ENCODE data around the gene SAMM50. TPM values are rescaled to one million over a fixed set of nuclear protein-coding genes. Genes with fewer than 3 reads are reported as not detected.
"Not testable (repeated sequence)": the region's sequence is repeated elsewhere in the genome, so short reads cannot be mapped to it uniquely, and the experiment has no call there.

SAMM50 gene
- total RNA-seq, 1 donor from 2014 or later, result 40.1 TPM

DNA sequence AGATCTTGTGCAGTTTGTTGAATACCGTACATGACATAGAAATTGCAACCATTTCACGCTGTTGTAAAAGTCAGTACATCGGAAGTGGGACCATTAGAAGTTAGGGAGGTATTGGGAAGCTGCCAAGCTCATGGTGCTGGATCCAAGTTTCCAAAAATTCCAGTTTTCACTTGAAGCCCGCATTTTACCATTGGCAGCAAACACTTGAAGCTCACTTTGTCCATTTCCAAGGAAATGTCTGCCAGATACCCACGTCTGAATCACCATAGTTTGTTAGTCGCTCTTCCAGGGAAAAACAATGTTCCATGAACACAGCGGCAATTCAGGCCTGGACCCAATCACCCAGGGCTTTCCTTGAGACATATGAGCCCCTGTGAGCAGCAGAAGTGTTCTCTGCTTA is 46.3 kb downstream of the SAMM50 start:
- no peak for DNase-seq

DNA sequence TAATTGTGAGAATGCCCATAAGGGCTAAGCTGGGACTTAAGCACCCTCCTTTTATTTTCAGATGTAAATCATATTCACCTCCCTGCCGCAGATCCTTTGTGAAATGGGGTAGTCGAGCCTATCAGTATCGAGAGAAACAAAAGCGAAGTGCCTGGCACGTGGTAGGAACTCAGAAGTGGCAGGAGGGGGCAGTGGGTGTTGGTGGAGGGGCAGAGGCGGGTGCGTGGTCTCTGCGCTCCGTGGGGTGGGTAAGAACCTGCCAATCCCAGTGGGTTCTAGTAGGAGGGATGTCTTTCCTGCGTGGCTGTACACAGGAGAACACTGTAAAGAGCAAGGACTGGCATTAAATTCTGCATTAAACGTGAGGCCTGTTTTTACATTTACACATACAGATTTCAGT is 47.1 kb downstream of the SAMM50 start:
- DNase-seq, result no peak

DNA sequence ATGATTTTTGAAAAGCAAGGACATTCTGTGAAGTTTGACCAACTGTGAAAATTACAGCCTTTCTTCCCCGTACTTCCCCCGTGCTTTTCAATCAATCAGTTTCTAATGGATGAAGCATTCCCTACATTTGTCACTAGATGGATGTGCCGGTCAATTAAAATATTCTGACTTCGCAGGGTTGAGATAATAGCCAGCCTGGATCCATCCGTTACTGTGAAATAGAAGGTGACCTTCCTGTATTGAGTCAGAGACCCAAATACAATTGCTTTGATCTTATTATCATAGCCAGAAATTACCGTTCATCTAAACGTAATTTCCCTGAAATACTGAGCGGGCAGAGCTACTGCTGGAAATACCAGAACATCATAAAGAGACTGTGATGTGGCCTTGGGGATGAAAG is 47.8 kb downstream of the SAMM50 start:
- DNase-seq, result no peak

DNA sequence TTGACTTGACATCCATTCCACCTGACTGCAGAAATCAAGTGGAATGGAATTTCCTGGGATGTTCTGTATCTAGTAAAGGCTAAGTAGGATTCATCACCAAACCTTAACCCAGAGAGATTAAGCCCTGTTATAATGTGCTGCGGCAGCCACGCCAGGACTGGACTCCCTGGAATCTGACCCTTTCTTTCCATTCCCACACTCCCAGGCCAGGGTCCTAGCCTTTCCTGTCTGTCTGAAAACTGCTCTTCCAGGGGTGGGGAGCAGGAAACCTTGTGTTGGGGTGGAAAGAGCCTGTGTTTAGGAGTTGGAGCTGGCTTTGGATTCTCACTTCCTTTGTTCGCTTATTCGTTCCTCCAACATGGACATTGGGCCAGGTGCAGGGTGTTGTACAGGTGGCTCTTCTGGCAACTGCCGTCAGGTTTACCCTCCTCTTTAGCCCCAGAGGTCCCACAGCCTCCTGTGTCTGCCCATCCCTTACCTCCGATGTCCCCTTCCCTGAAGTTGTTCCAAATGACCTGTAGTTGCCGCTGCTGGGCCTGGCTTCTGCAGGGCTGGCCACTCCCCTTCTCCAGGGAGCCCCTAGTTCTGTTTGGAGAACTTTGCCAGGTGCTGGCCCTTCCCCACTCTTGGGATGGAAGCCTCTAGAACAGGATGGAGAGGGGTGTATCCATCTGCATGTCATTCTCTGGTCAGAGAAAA is 48.3 kb downstream of the SAMM50 start:
- DNase-seq, result no peak

DNA sequence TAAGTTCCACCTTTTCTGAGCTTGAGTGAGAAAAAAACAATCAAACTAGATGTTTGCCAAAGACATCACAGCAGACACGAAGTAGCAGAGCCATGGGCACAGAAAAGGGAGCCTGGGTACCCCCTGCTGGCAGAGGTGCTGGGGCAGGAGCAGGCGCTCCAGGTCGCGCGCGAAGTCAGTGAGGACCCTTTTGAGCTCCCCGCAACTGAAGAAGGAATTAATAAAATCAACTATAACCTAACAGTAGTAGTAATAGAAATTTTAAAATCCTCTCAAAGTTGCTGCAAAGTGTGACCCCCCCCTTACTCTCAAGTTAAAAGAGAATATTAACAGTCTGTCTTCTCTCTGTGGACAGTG is 48.8 kb downstream of the SAMM50 start:
- DNase-seq, result no peak

DNA sequence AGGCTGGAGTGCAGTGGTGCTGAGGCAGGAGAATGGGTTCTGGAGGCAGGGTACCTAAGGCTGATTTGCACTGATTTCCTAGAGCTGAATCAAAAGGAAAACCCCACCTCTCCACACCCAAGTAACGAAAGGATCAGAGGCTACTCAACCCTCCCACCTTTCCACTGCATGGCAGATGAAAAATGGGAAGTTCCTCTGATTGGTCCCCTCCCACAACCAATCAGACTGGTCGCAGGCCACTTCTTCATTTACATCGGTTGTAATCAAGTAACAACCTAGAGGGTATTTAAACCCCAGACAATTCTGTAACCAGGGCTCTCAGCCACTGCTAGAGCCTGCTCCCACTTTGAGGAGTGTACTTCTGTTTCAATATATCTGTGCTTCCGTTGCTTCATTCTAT is 50.3 kb downstream of the SAMM50 start:
- no peak for DNase-seq

DNA sequence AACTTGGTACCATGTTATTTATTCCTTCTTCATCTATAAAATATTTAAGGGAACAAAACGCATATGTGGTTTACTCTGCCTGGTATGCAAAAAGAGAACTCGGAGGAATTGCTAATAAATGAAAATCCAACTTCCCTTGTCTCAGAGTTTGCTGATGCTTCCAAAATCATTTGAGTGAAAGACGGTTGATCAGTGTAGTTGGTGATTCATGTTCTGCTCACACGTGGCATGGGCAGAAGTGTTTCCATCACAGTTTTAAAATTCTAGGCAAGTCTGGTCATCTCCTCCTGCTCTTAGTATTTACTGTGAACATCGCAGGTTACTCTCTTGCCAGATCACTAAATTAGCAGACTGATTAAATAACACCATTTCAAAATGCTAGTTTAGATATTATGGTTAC is 56.9 kb downstream of the SAMM50 start:
- DNase-seq, result no peak

DNA sequence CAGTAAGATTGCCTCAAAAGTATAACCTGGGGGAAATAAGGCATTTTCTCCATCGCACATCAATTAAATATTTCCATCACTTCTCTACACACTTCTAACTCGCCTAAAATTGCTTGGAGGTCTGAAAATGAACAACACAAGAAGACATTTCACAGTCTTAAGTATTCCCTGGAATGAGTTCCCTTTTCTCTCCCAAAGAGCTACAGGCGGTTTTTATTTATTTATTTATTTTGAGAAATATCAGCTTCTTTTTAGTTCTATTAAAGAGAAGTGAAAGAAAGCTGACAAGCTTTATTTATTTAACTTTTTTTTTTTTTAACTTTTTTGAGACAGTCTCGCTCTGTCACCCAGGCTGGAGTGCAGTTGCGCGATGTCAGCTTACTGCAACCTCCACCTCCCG is 57.3 kb downstream of the SAMM50 start:
- DNase-seq, result no peak

DNA sequence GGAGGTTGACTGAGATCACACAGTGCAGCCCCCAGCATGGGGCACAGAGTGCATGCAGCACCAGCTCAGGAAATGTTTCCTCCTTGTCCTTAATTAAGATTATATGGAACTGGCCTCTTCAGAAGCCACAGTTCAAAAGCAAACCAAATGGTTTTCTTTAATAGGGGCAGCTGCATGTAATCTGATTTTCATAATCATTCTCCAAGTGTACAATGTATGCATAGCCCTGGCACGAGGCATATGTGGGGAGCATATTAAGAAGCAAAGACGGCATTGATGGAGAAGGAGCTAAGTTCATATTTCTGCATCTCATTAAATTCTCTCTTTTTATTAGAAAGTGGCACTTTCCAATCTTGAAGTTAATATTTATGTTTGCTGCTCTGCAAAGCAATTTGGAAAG is 59.0 kb downstream of the SAMM50 start:
- DNase-seq, result no peak

DNA sequence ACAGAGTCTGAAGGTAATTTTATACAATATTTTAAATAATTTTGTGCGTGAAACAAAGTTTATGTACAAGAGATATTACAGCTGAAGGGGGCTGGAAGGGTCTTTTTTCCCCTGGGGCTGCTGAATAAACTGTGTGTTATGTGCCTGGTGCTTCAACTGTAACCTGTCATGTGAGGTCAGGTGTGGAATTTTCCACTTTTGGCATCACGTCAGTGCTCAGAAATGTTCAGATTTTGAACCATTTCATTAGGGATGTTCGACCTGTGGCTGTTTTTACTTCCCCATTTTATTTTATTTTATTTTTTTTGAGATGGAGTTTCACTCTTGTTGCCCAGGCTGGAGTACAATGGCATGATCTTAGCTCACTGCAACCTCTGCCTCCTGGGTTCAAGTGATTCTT is 61.3 kb downstream of the SAMM50 start:
- not testable (repeated sequence) for DNase-seq

DNA sequence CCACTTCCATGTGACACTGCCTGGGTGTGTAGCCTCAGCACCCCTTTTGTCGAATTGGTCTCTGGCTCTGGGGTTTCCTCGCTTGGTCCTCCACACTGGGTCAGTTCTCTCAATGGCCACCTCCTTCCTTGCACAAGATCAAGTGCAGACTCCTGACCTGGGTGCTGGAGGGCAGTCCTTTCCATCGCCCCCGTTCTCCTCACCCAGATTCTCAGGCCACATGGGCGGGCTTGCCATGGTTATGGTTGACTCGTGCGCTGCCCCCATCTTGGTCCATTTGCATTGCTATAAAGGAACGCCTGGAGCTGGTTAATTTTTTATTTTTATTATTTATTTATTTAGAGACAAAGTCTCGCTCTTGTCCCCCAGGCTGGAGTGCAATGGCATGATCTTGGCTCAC is 63.4 kb downstream of the SAMM50 start:
- DNase-seq, result no peak

DNA sequence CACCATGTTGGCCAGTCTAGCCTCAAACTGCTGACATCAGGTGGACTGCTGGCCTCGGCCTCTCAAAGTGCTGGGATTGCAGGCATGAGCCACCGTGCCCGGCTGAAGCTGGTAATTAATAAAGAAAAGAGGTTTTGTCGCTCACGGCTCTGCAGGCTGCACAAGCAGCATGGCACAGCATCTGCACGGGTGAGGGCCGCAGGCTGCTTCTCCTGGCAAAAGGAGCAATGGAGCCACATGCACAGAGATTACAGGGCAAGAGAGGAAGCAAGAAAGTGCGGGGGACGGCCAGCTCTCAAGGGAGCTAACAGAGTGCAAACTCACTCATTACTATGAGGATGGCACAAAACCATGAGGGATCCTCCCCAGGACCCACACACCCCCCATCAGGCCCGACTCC is 64.2 kb downstream of the SAMM50 start:
- DNase-seq, result no peak

DNA sequence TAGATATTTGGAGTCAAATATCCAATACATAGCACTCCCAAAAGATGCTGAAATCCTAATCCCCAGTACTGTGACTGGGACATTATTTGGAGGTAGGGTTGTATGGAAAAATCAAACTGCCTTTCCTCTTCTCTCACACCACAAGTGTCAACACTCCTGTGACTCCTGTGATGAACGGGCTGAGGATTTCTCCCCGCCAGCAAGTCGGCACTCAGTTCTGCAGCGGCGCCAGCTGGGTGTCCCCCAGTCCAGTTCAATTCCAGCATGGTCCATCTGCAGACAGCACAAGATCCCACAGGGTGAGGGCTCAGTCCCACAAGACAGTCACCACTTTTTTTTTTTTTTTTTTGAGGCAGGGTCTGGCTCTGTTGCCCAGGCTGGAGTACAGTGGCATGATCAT is 64.6 kb downstream of the SAMM50 start:
- DNase-seq, result no peak

DNA sequence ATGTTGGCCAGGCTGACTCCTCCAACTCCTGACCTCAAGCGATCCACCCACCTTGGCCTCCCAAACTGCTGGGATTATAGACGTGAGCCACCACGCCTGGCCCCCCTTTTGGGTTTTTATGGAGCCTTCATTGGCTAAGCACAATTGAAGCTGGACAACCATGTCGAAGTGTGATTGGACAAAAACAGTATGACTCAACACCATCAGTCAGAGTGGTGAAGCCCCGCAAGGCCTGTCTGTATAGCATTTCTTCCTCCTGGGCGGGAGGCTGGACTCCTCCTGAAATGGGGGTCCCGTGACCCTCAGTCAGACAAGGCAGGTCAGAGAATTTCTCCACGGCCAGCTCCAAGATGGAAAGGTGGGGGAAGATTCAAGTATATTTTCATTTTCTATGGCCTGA is 65.7 kb downstream of the SAMM50 start:
- DNase-seq, result no peak

DNA sequence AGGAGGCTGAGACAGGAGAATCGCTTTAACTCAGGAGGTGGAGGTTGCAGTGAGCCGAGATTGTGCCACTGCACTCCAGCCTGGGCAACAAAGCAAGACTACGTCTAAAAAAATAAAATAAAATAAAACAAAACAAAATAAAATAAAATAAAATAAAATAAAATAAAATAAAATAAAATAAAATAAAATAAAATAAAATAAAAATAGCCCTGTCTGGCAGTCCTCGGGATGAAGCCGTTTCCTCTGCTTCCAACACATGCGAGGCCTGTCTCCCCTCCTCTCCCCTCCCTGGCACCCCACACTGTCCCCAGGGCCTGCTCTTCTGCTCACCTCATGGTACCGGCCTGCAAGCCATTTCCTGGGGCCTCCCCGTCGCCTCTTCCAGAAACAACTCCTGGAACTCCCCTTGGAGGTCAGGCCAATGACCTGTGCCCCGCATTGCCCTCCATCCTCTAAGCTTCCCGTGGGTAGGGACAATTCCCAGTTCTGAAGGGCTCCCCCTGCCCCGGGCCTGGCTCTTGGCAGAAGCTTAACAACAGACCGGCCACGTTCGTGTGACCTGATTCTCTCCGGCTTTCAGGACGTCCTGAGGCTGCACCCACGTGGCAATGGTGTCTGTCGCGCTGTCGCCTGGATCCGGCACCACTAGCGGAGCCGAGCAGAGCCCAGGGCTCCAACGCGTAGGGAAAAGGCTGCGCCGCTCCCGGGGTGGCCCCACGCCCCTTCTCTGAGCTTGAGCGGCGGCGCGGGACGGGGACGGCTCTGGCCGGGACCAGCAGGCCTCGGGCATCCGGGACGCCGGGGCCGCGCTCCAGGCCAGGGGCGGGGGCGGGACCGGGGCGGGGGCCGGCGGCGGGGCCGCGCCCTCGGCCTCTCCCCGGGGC is 68.4 kb downstream of the SAMM50 start:
- peak; percentile 19 for DNase-seq

DNA sequence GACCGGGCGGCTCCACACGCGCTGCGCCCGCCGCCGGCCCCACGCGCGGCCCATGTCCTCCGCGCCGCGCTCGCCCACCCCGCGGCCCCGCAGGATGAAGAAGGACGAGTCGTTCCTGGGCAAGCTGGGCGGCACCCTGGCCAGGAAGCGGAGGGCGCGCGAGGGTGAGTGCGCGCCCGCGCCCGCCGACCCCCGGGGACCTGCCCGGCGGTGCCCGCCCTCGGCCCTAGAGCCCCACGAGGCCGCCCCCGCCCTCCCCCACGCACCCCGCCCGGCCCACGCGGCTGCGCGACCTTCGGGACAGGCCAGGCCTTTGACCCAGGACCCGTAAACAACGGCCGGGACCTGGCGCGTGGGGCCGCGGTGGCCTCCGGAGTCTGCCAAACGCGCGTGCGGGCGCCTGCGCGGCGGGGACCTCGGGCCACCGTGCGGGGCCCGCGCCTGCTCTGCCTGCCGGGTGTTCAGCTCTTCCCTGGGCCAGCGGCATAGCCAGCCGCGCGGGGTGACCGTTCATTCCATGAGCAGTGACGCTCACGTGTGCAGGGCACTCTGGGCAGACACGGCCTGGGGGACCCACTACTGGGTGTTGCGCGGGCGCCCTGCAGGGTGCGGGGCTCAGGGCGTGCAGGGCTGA is 69.2 kb downstream of the SAMM50 start, which contains the start of gene PARVB:
TSS of gene PARVB (plus strand) at position 15 of the 634 bp plus-strand sequence. CDS start at position 53, 38 bp downstream.
- DNase-seq, result no peak

DNA sequence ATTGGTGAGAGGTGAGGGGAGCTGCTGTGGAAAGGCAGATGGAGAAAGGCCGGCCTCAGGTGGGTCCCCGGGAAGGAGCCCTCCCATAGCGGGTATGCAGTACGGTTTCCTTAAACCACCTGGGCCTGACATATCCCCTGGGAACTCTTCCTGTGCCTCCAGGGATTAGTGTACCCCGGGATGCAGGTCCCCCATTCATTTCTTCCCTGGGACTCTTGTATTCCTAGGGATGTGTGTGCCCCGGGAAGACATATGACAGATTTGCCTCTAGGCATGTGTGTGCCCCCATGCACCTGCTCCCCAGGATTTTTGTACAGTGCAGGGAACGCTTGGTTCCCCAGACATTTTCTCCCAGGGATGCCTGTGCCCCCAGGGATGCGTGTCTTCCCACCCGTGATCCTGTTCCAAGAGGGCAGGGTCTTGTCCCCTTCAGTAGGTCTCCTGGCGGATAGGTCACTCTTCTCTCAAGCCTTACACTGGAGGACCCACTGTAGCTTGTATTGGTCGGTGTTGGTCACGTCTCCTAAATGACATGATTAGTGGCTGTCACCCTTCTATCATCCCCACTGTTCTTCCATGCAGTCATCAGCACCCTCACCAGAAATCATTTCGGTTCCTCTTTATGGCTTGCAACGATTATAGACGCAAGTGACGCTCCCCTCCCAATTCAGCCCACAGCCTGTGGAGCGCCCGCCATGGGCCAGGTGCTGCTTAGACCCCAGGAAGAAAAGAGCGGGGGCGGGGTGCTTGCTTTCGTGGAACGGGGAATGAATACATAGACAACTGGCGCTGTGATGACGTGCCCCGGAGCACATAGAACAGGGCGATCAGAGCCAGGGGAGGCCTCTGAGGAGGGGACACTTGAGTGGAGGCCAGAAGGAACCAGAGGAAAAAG is 70.2 kb downstream of the SAMM50 start:
- DNase-seq, result no peak

DNA sequence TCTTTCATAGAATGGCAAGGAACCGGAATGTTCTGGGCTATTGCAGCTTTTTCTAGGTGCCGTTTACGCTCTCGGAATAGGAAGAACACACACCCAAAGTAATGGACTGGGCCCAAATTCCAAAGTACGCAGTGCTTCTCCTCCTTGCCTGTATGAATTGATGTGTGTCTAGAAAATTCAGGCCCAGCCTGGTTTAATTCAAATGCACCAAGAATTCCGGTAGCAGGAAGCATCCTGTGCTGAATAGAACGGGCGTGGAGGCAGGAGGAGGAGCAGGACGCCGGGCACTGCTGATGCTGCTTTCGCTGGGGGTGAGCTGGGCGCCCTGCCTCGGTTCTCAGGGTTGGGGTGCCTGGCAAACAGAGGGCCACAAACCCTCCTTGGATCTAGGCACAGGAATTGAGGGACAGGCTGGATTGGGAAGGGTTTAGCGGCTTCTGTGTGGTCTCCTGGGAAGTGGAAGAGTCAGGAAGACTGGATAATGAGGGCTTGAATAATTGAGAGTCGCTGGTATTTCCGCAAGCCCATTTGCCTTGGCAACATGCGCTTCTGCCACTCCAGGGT is 70.9 kb downstream of the SAMM50 start:
- no peak for DNase-seq

DNA sequence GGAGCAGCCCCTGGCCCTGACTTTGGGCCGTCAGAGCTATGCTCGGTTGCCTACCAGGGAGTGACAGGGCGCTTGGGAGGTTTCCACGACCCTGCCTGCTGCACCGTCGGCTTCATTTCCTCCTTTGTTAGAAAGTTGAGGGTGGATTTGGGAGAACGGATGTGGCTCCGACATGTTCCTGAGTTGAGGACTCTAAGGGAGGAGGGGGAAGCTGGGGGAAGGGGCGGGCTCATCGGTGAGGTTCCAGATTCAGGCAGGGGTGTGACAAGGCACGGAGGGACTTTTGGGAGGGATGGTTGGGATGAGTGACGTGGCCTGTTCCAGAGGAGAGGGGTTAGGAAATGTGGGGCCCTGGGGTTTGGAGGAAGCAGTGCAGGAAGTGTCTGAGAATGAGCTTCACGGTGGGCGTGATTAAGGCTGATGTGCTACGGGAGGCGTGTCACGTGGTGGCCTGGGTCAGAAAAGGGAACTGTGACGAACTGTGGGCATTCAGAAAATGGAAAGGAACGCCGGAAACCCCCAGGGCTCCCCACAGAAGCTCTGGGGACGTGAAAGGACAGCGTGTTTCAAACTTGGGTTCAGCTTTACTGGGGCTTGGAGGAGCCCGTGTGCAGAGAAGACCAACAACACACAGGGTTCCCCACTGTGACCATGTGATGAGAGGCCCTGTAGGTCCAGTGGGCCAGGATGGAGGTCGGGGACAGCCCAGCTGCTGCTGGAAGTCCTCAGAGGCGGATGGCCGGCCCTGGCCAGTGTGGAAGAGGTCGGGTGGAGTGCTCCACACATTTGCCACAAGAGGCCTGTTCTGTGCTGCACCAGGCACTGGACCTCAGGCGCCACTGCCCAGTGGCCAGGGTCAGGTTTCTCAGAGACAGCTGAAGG is 71.6 kb downstream of the SAMM50 start:
- DNase-seq, result peak; percentile 72

DNA sequence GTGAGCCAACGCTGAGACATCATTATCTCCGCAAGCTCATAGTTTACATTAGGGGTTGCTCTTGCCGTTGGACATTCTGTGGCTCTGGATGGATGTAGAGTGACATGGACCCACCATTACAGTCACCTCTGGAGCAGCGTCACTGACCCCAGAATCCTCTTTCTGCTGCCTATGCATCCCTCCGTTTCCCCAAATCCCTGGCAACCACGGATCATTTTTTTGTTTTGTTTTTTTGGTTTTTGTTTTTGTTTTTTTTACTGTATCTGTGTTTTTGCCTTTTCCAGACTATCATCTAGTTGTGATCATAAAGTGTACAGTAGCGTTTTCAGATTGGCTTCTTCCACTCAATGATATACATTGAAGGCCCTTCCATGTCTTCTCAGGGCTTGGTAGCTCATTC is 72.8 kb downstream of the SAMM50 start:
- no peak for DNase-seq

DNA sequence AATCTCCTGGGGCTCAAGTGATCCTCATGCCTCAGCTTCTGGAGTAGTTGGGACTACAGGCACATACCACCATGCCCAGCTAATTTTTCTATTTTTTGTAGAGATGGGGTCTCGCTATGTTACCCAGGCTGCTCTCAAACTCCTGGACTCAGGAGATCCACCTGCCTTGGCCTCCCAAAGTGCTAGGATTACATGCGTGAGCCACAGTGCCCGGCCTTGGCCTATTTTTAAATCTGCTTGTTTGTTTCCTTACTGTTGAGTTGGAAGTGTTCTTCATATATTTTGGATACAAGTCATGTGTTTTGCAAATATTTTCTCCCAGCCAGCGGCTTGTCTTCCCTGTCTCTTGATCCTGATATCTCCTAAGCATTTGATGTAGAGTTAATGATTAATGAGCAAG is 73.8 kb downstream of the SAMM50 start:
- no peak for DNase-seq

Measured in skin of body (tissue), 2 donors.